ENCODE results near the gene ARL15.

The ARL15 gene

GRCh38 chr5:54329731-54330709 is 19.6 kb upstream of the ARL15 start:
- Histone ChIP-seq H3K27ac (ENCODE audit: low read depth, low read length) (no peak overlapping the region), H3K36me3 (ENCODE audit: insufficient read depth, low read length) (no peaks in the 10 kb centered on the region), H3K9ac (ENCODE audit: low read length) (no peak overlapping the region), H3K27me3 (ENCODE audit: control insufficient read depth in 1 of 2, insufficient read depth in 2 of 2, low read length in 2 of 2) (no peaks in the 10 kb centered on the region), H3K9me3 (ENCODE audit: low read length) (no peaks in the 10 kb centered on the region), H3K4me1 (ENCODE audit: insufficient read depth, low read length) (no peaks in the 10 kb centered on the region), H3K4me3 (ENCODE audit: low read depth in 1 of 2, low read length in 2 of 2) (no peak overlapping the region)

- H3K27ac ChIP-seq (ENCODE audit: low read depth, low read length) = no peak overlapping the region
- H3K36me3 ChIP-seq (ENCODE audit: insufficient read depth, low read length) = no peaks in the 10 kb centered on the region
- no peak overlapping the region for H3K4me3 ChIP-seq (ENCODE audit: low read depth in 1 of 2, low read length in 2 of 2)
- H3K27me3 ChIP-seq (ENCODE audit: control insufficient read depth in 1 of 2, insufficient read depth in 2 of 2, low read length in 2 of 2) = no peaks in the 10 kb centered on the region
- H3K4me1 ChIP-seq (ENCODE audit: insufficient read depth, low read length) = no peaks in the 10 kb centered on the region
- no peak overlapping the region for H3K9ac ChIP-seq (ENCODE audit: low read length)
- no peaks in the 10 kb centered on the region for H3K9me3 ChIP-seq (ENCODE audit: low read length)
Measured at GRCh38 chr5:54326662-54327270, 16.4 kb upstream of the ARL15 start.

- H3K9ac ChIP-seq (ENCODE audit: low read length) = no peak overlapping the region
- H3K4me3 ChIP-seq (ENCODE audit: low read depth in 1 of 2, low read length in 2 of 2) = no peak overlapping the region
- H3K27me3 ChIP-seq (ENCODE audit: control insufficient read depth in 1 of 2, insufficient read depth in 2 of 2, low read length in 2 of 2) = no peaks in the 10 kb centered on the region
- H3K36me3 ChIP-seq (ENCODE audit: insufficient read depth, low read length) = no peaks in the 10 kb centered on the region
- H3K4me1 ChIP-seq (ENCODE audit: insufficient read depth, low read length) = no peaks in the 10 kb centered on the region
- no peak overlapping the region for H3K27ac ChIP-seq (ENCODE audit: low read depth, low read length)
- H3K9me3 ChIP-seq (ENCODE audit: low read length) = no peaks in the 10 kb centered on the region
Measured at GRCh38 chr5:54325610-54326311, 15.4 kb upstream of the ARL15 start.

GRCh38 chr5:54325272-54325609 is 14.9 kb upstream of the ARL15 start:
- no peaks in the 10 kb centered on the region for H3K27me3 ChIP-seq (ENCODE audit: control insufficient read depth in 1 of 2, insufficient read depth in 2 of 2, low read length in 2 of 2)
- H3K27ac ChIP-seq (ENCODE audit: low read depth, low read length) = no peak overlapping the region
- H3K4me3 ChIP-seq (ENCODE audit: low read depth in 1 of 2, low read length in 2 of 2) = no peak overlapping the region
- no peaks in the 10 kb centered on the region for H3K36me3 ChIP-seq (ENCODE audit: insufficient read depth, low read length)
- H3K9ac ChIP-seq (ENCODE audit: low read length) = no peak overlapping the region
- no peaks in the 10 kb centered on the region for H3K9me3 ChIP-seq (ENCODE audit: low read length)
- H3K4me1 ChIP-seq (ENCODE audit: insufficient read depth, low read length) = no peaks in the 10 kb centered on the region

- no peaks in the 10 kb centered on the region for H3K36me3 ChIP-seq (ENCODE audit: insufficient read depth, low read length)
- no peaks in the 10 kb centered on the region for H3K9me3 ChIP-seq (ENCODE audit: low read length)
- H3K4me3 ChIP-seq (ENCODE audit: low read depth in 1 of 2, low read length in 2 of 2) = no peak overlapping the region
- no peak overlapping the region for H3K27ac ChIP-seq (ENCODE audit: low read depth, low read length)
- H3K27me3 ChIP-seq (ENCODE audit: control insufficient read depth in 1 of 2, insufficient read depth in 2 of 2, low read length in 2 of 2) = no peaks in the 10 kb centered on the region
- no peaks in the 10 kb centered on the region for H3K4me1 ChIP-seq (ENCODE audit: insufficient read depth, low read length)
- H3K9ac ChIP-seq (ENCODE audit: low read length) = no peak overlapping the region
Measured at GRCh38 chr5:54324651-54325271, 14.4 kb upstream of the ARL15 start.

- H3K27me3 ChIP-seq (ENCODE audit: control insufficient read depth in 1 of 2, insufficient read depth in 2 of 2, low read length in 2 of 2) = no peaks in the 10 kb centered on the region
- no peaks in the 10 kb centered on the region for H3K9me3 ChIP-seq (ENCODE audit: low read length)
- no peaks in the 10 kb centered on the region for H3K36me3 ChIP-seq (ENCODE audit: insufficient read depth, low read length)
- H3K4me1 ChIP-seq (ENCODE audit: insufficient read depth, low read length) = no peaks in the 10 kb centered on the region
- no peak overlapping the region for H3K27ac ChIP-seq (ENCODE audit: low read depth, low read length)
- H3K9ac ChIP-seq (ENCODE audit: low read length) = no peak overlapping the region
- H3K4me3 ChIP-seq (ENCODE audit: low read depth in 1 of 2, low read length in 2 of 2) = no peak overlapping the region
Measured at GRCh38 chr5:54323495-54323894, 13.1 kb upstream of the ARL15 start.

GRCh38 chr5:54320256-54320655 is 9.9 kb upstream of the ARL15 start:
- no peak overlapping the region for H3K9ac ChIP-seq (ENCODE audit: low read length)
- H3K36me3 ChIP-seq (ENCODE audit: insufficient read depth, low read length) = no peaks in the 10 kb centered on the region
- no peaks in the 10 kb centered on the region for H3K27me3 ChIP-seq (ENCODE audit: control insufficient read depth in 1 of 2, insufficient read depth in 2 of 2, low read length in 2 of 2)
- no peaks in the 10 kb centered on the region for H3K9me3 ChIP-seq (ENCODE audit: low read length)
- no peaks in the 10 kb centered on the region for H3K4me1 ChIP-seq (ENCODE audit: insufficient read depth, low read length)
- H3K4me3 ChIP-seq (ENCODE audit: low read depth in 1 of 2, low read length in 2 of 2) = no peak overlapping the region
- no peak overlapping the region for H3K27ac ChIP-seq (ENCODE audit: low read depth, low read length)

GRCh38 chr5:54317511-54318260 is 7.3 kb upstream of the ARL15 start:
- Histone ChIP-seq H3K27ac (ENCODE audit: low read depth, low read length) (no peak overlapping the region), H3K4me1 (ENCODE audit: insufficient read depth, low read length) (no peaks in the 10 kb centered on the region), H3K9ac (ENCODE audit: low read length) (no peak overlapping the region), H3K36me3 (ENCODE audit: insufficient read depth, low read length) (no peaks in the 10 kb centered on the region), H3K27me3 (ENCODE audit: control insufficient read depth in 1 of 2, insufficient read depth in 2 of 2, low read length in 2 of 2) (no peaks in the 10 kb centered on the region), H3K9me3 (ENCODE audit: low read length) (no peaks in the 10 kb centered on the region), H3K4me3 (ENCODE audit: low read depth in 1 of 2, low read length in 2 of 2) (no peak overlapping the region)

- Histone ChIP-seq H3K36me3 (ENCODE audit: insufficient read depth, low read length) (no peaks in the 10 kb centered on the region), H3K9ac (ENCODE audit: low read length) (no peak overlapping the region), H3K27me3 (ENCODE audit: control insufficient read depth in 1 of 2, insufficient read depth in 2 of 2, low read length in 2 of 2) (no peaks in the 10 kb centered on the region), H3K9me3 (ENCODE audit: low read length) (no peaks in the 10 kb centered on the region), H3K27ac (ENCODE audit: low read depth, low read length) (no peak overlapping the region), H3K4me3 (ENCODE audit: low read depth in 1 of 2, low read length in 2 of 2) (no peak overlapping the region), H3K4me1 (ENCODE audit: insufficient read depth, low read length) (no peaks in the 10 kb centered on the region)
Measured at GRCh38 chr5:54315736-54316528, 5.6 kb upstream of the ARL15 start.
